ENCODE results near the gene MEIS1. TPM values are rescaled to one million over a fixed set of nuclear protein-coding genes. Genes with fewer than 3 reads are reported as not detected.

MEIS1 gene
- total and polyA plus RNA-seq, 2 donors (not counting 1 experiment from before 2014, with no cell fraction given) = 0.03 TPM; not detected in 1

DNA sequence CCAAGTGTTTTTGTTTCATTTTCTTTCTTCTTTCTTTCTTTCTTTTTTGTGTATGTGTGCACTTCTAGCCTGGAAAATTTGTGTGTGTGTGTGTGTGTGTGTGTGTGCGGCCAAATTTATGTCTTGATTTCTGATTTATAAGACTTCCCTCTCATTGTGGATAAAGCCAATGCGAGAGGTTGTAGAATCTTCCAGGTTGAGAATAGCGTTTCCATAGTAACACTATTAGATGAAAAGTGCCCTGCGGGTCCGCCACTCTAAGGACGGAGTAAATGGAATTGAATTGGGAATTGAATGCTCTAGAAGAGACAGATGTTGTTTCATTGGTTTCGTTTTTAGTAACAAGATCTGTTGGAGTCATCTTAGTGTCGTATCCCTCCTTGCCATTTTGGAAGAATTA is 81.6 kb downstream of the MEIS1 start:
- TF ChIP-seq, protein P1, sequence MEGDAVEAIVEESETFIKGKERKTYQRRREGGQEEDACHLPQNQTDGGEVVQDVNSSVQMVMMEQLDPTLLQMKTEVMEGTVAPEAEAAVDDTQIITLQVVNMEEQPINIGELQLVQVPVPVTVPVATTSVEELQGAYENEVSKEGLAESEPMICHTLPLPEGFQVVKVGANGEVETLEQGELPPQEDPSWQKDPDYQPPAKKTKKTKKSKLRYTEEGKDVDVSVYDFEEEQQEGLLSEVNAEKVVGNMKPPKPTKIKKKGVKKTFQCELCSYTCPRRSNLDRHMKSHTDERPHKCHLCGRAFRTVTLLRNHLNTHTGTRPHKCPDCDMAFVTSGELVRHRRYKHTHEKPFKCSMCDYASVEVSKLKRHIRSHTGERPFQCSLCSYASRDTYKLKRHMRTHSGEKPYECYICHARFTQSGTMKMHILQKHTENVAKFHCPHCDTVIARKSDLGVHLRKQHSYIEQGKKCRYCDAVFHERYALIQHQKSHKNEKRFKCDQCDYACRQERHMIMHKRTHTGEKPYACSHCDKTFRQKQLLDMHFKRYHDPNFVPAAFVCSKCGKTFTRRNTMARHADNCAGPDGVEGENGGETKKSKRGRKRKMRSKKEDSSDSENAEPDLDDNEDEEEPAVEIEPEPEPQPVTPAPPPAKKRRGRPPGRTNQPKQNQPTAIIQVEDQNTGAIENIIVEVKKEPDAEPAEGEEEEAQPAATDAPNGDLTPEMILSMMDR (IDR thresholded peaks at IDR 0.05) = no peak
- TF ChIP-seq EZH2 (IDR thresholded peaks at IDR 0.05; ENCODE audit: borderline replicate concordance, insufficient read depth, low read depth, low read length, poor library complexity, severe bottlenecking) = no peak
- H3K79me2 ChIP-seq (ENCODE audit: control insufficient read depth, insufficient read depth, low read length) = no peaks in the 10 kb centered on the region
- intact Hi-C loops (cut with micrococcal nuclease) = no loop called here
- H3K4me3 ChIP-seq (ENCODE audit: control extremely low read depth in 1 of 5, extremely low read depth in 1 of 5, insufficient read depth in 1 of 5, low read depth in 2 of 5, low read length in 4 of 5) = no peak overlapping the region
- no peaks in the 10 kb centered on the region for H3K9me3 ChIP-seq (ENCODE audit: control extremely low read depth in 1 of 3, control insufficient read depth in 2 of 3, insufficient read depth in 1 of 3, low read length in 2 of 3)
- Mint-ChIP-seq H3K27me3 (peaks cover 4% of the 10 kb centered on the region), H3K4me3 (no peak overlapping the region), H3K9me3 (ENCODE audit: insufficient read depth) (no peaks in the 10 kb centered on the region), H3K4me1 (no peaks in the 10 kb centered on the region), H3K27ac (no peak overlapping the region)
- ChIA-PET CTCF (no interaction called here), POLR2A (no interaction called here)
- no peaks in the 10 kb centered on the region for H3K4me1 ChIP-seq (ENCODE audit: control insufficient read depth in 2 of 2, insufficient read depth in 2 of 2, low read length in 2 of 2)
- H2AFZ ChIP-seq (ENCODE audit: insufficient read depth, low read depth, low read length, poor library complexity, severe bottlenecking) = no peak overlapping the region
- no peak overlapping the region for H3K9ac ChIP-seq (ENCODE audit: low read length)
- H4K20me1 ChIP-seq (ENCODE audit: control insufficient read depth, insufficient read depth, low read length, poor library complexity, severe bottlenecking) = no peaks in the 10 kb centered on the region
- H3K36me3 ChIP-seq (replicated peaks in 1 of 2; ENCODE audit: control extremely low read depth in 1 of 2, control insufficient read depth in 1 of 2, extremely low read depth in 1 of 2, insufficient read depth in 2 of 2, low read length in 1 of 2) = no peaks in the 10 kb centered on the region
- H3K27ac ChIP-seq (ENCODE audit: low read length in 2 of 2) = no peak overlapping the region
- WGBS (ENCODE audit: insufficient coverage) = 95% methylated on average over 4 of the region's 8 CpGs
- no peak overlapping the region for H3K4me2 ChIP-seq (replicated peaks; ENCODE audit: low read depth, low read length, poor library complexity, severe bottlenecking)
- ATAC-seq (ENCODE audit: low read depth) (no peak), DNase-seq (no peak)
- H3K27me3 ChIP-seq (replicated peaks in 1 of 4; ENCODE audit: control extremely low read depth in 1 of 4, control insufficient read depth in 3 of 4, insufficient read depth in 4 of 4, low read length in 3 of 4) = no peaks in the 10 kb centered on the region

DNA sequence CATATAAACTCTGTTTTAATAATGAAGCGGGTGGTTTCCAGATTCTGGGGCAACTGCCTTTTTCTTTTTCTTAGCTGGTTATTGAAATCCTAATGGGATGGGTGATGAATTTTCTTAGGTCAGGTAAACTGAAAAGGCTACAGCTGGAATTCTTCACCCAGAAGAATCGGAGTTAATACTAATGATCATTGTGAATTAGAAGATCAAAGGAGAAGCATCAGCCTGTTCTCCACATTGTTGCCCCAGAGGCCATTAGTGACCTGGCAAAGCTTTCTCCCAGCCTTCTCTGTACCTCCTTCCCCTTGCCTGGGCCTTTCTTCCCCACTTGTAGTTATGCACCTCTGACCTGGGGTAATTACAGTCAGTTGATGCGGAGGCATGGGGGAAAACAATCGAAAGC is 82.8 kb downstream of the MEIS1 start:
- H4K20me1 ChIP-seq (ENCODE audit: control insufficient read depth, insufficient read depth, low read length, poor library complexity, severe bottlenecking) = no peaks in the 10 kb centered on the region
- ATAC-seq (ENCODE audit: low read depth) (no peak), DNase-seq (no peak)
- no peak overlapping the region for H3K4me3 Mint-ChIP-seq
- H3K9ac ChIP-seq (ENCODE audit: low read length) = no peak overlapping the region
- ChIA-PET CTCF (no interaction called here), POLR2A (no interaction called here)
- no peak overlapping the region for H3K27ac Mint-ChIP-seq
- H3K4me1 Mint-ChIP-seq = no peaks in the 10 kb centered on the region
- TF ChIP-seq, protein P1 (IDR thresholded peaks at IDR 0.05) = no peak
- TF ChIP-seq EZH2 (IDR thresholded peaks at IDR 0.05; ENCODE audit: borderline replicate concordance, insufficient read depth, low read depth, low read length, poor library complexity, severe bottlenecking) = no peak
- H3K36me3 ChIP-seq (replicated peaks in 1 of 2; ENCODE audit: control extremely low read depth in 1 of 2, control insufficient read depth in 1 of 2, extremely low read depth in 1 of 2, insufficient read depth in 2 of 2, low read length in 1 of 2) = no peaks in the 10 kb centered on the region
- H3K4me3 ChIP-seq (ENCODE audit: control extremely low read depth in 1 of 5, extremely low read depth in 1 of 5, insufficient read depth in 1 of 5, low read depth in 2 of 5, low read length in 4 of 5) = no peak overlapping the region
- H3K4me2 ChIP-seq (replicated peaks; ENCODE audit: low read depth, low read length, poor library complexity, severe bottlenecking) = no peak overlapping the region
- 90% methylated on average over 2 of the region's 4 CpGs for WGBS (ENCODE audit: insufficient coverage)
- H3K9me3 Mint-ChIP-seq (ENCODE audit: insufficient read depth) = no peaks in the 10 kb centered on the region
- H3K27me3 Mint-ChIP-seq = peaks cover 6% of the 10 kb centered on the region
- H3K27me3 ChIP-seq (replicated peaks in 1 of 4; ENCODE audit: control extremely low read depth in 1 of 4, control insufficient read depth in 3 of 4, insufficient read depth in 4 of 4, low read length in 3 of 4) = no peaks in the 10 kb centered on the region
- no peaks in the 10 kb centered on the region for H3K79me2 ChIP-seq (ENCODE audit: control insufficient read depth, insufficient read depth, low read length)
- no peak overlapping the region for H3K27ac ChIP-seq (ENCODE audit: low read length in 2 of 2)
- H2AFZ ChIP-seq (ENCODE audit: insufficient read depth, low read depth, low read length, poor library complexity, severe bottlenecking) = no peak overlapping the region
- no peaks in the 10 kb centered on the region for H3K9me3 ChIP-seq (ENCODE audit: control extremely low read depth in 1 of 3, control insufficient read depth in 2 of 3, insufficient read depth in 1 of 3, low read length in 2 of 3)
- intact Hi-C loops (cut with micrococcal nuclease) = no loop called here
- H3K4me1 ChIP-seq (ENCODE audit: control insufficient read depth in 2 of 2, insufficient read depth in 2 of 2, low read length in 2 of 2) = no peaks in the 10 kb centered on the region

Data from B cell (primary cell).